GM12873 (cell line): ENCODE results near the gene CSGALNACT2.

Experiments used
- TF ChIP-seq, protein P1 (sequence below): IDR thresholded peaks from 2 replicates; pipeline ENCODE4 v1.5.1; 2012; ENCODE audit warnings: low read depth, mild to moderate bottlenecking, moderate library complexity, low read length, control low read depth; ENCODE audit not compliant: insufficient read depth; ENCODE audit errors: missing control alignments

CSGALNACT2 gene

DNA sequence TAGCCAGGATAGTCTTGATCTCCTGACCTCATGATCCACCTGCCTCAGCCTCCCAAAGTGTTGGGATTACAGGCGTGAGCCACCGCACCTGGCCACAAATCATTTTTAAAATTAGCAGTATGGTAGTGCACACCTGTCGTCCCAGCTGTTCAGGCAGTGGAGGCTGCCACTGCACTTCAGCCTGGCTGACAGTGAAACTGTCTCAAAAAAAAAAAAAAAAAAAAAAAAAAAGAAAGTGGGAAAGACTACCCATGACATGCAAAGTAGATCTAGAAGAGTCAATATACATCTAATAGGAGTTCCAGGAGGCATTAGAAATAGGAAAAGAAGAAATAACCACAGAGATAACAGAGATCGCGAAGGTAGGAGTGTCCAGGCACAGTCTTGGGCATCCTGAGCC lies 3.2 kb downstream of the CSGALNACT2 start:
- TF ChIP-seq, protein P1, sequence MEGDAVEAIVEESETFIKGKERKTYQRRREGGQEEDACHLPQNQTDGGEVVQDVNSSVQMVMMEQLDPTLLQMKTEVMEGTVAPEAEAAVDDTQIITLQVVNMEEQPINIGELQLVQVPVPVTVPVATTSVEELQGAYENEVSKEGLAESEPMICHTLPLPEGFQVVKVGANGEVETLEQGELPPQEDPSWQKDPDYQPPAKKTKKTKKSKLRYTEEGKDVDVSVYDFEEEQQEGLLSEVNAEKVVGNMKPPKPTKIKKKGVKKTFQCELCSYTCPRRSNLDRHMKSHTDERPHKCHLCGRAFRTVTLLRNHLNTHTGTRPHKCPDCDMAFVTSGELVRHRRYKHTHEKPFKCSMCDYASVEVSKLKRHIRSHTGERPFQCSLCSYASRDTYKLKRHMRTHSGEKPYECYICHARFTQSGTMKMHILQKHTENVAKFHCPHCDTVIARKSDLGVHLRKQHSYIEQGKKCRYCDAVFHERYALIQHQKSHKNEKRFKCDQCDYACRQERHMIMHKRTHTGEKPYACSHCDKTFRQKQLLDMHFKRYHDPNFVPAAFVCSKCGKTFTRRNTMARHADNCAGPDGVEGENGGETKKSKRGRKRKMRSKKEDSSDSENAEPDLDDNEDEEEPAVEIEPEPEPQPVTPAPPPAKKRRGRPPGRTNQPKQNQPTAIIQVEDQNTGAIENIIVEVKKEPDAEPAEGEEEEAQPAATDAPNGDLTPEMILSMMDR, result no peak

DNA sequence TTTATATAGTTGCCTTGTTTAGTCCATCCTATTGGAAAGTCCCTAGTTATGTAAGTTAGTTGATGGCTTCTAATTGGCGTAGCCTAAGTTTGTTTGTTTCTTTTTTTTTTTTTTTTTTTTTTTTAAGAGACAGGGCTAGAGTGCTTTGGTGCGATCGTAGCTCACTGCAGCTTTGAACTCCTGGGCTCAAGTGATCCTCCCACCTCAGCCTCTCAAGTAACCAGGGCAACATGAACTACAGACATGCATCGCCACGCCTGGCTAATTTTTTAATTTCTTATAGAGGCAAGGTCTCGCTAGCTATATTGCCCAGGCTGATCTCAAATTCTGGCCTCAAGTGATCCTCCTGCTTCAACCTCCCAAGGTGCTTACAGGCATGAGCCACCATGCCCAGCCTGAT lies 7.1 kb downstream of the CSGALNACT2 start:
- TF ChIP-seq, protein P1, result no peak

DNA sequence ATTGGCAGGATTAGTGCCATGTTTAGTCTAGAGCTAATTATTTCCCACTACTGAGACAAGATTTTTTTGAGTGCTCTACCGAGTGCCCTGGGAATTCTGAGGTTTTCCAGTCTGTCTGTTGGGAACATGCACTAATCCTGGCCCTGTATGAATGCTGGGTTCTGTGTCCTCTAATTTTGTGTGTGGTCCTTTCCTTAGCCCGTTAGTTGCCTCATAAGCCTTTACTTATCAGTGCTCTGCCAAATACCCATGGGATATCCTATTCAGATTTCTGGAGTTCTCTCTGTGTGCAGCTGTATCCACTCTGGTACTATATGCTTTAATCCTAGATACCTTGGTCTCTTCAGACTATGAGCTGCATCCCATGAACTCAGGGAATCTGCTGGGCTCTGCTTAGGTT lies 13.1 kb downstream of the CSGALNACT2 start:
- TF ChIP-seq, protein P1, result no peak

DNA sequence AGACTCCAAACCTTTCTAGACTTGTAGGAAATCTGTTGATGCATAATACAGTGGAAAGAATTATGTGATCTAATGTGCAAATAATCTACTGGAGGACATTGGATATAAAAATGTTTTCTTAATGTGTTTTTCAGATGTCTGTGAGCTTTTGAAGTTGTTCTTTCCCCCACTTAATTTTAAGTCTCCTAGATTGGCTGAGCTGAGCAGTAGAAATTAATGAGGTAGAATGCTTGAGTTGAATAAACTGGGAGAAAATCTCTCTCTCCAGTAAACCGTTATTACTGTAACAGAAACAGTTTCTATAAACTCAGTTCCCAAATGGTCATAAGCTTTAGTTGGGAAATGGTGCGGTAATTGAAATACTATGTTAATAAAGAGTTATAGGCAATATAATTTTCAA lies 15.7 kb downstream of the CSGALNACT2 start:
- TF ChIP-seq, protein P1, result no peak

DNA sequence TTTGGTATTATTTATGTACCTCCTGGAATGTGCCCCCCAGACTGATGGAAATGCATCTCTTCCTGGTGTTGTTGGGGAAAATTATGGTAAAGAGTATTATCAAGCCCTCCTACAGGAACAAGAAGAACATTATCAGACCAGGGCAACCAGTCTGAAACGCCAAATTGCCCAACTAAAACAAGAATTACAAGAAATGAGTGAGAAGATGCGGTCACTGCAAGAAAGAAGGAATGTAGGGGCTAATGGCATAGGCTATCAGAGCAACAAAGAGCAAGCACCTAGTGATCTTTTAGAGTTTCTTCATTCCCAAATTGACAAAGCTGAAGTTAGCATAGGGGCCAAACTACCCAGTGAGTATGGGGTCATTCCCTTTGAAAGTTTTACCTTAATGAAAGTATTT lies 17.0 kb downstream of the CSGALNACT2 start:
- TF ChIP-seq, protein P1, result no peak

DNA sequence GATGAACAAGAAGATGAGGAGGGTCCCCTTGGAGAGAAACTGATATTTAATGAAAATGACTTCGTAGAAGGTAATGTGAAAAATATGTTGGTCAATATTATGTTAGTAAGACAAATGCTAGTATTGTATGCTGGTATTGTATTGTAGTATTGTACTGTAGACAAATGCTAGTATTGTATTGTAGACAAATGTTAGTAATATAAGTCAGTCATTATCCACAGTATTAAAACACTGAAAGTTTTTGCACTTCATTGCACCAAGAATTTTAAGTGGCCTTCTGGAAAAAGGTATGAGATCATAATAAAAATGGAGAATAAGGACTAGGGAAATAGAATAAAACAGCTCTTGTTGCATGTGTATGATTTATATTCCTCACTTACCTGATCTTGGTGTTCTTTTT lies 17.5 kb downstream of the CSGALNACT2 start:
- TF ChIP-seq, protein P1, result no peak

DNA sequence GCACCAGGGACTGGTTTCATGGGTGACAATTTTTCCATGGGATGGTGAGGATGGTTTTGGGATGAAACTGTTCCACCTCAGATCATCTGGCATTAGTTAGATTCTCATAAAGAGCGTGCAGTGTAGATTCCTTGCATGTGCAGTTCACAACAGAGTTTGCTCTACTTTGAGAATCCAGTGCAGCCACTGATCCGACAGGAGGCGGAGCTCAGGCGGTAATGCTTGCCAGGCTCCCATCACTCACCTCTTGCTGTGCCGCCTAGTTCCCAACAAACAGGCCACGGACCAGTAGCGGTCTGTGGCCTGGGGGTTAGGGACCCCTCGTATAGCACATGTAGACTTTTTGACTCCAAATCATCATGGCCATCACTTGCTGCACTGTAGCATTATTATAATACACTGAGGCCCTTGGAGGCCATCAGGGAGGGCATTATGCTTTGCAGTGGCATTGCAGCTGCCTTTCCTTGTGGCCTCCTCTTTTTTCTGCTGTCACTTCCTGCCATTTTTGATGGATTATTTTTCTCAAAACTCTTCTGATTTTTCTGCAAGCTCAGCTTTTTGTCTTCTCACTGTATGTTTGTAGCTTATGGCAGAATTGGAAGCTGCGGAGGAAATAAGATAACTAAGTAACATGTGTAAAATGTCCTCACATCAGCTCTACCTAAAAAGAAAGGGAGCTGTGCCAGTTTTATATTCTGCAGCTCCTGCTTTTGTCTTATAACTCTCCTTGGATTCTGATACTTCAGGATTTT lies 18.5 kb downstream of the CSGALNACT2 start:
- TF ChIP-seq, protein P1, result no peak
